ENCODE data around the gene CLEC1A. TPM values are rescaled to one million over a fixed set of nuclear protein-coding genes. Genes with fewer than 3 reads are reported as not detected.
A peak's percentile ranks its signal among the peaks of the same experiment; 100 is the strongest.
"Not testable (repeated sequence)": the region's sequence is repeated elsewhere in the genome, so short reads cannot be mapped to it uniquely, and the experiment has no call there.

Gene CLEC1A
- total RNA-seq, 2 experiments from 2014 or later = not detected

- Mint-ChIP-seq H3K27me3 (peaks cover 40% of the 10 kb centered on the region), H3K9me3 (no peaks in the 10 kb centered on the region), H3K4me3 (no peak overlapping the region), H3K4me1 (peaks cover 2% of the 10 kb centered on the region), H3K36me3 (no peaks in the 10 kb centered on the region), H3K27ac (no peak overlapping the region)
- DNase-seq (no peak), ATAC-seq (ENCODE audit: low read depth) (no peak)
- POLR2A ChIA-PET = no interaction called here
Measured at GRCh38 chr12:10065241-10065640, 33.5 kb downstream of the CLEC1A start.

DNA sequence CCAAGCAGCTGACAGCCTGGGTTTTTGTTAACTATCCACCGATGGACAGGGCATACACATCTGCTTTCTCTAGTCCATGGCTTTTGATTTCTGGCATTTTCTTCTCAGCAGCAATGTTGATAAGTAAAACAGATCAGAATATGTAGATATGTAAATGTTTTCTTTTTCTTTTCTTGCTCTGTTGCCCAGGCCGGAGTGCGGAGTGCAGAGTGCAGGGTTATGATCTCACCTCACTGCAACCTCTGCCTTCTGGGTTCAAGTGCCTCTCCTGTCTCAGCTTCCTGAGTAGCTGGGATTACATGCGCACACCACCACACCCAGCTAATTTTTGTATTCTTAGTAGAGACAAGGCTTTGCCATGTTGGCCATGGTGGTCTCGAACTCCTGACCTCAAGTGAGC, 40.4 kb downstream of the CLEC1A start:
- ATAC-seq (ENCODE audit: low read depth) (no peak), DNase-seq (no peak)
- Mint-ChIP-seq H3K27me3 (peaks cover 35% of the 10 kb centered on the region), H3K36me3 (no peaks in the 10 kb centered on the region), H3K9me3 (no peaks in the 10 kb centered on the region), H3K4me1 (no peaks in the 10 kb centered on the region), H3K27ac (no peak overlapping the region), H3K4me3 (no peak overlapping the region)
- POLR2A ChIA-PET = no interaction called here

- Mint-ChIP-seq H3K27ac (peak overlapping the region; percentile 4), H3K9me3 (peaks cover 4% of the 10 kb centered on the region), H3K4me3 (peak overlapping the region; percentile 4), H3K4me1 (peaks cover 7% of the 10 kb centered on the region), H3K36me3 (no peaks in the 10 kb centered on the region), H3K27me3 (peaks cover 12% of the 10 kb centered on the region)
- POLR2A ChIA-PET = no interaction called here
- DNase-seq (no peak), ATAC-seq (ENCODE audit: low read depth) (no peak)
Measured at GRCh38 chr12:10052193-10052913, 46.4 kb downstream of the CLEC1A start.

GRCh38 chr12:10048526-10048925, 50.3 kb downstream of the CLEC1A start:
- ATAC-seq (ENCODE audit: low read depth) = no peak
- POLR2A ChIA-PET = no interaction called here
- Mint-ChIP-seq H3K27me3 (peaks cover 24% of the 10 kb centered on the region), H3K4me3 (no peak overlapping the region), H3K36me3 (no peaks in the 10 kb centered on the region), H3K9me3 (peaks cover 4% of the 10 kb centered on the region), H3K4me1 (peaks cover 7% of the 10 kb centered on the region), H3K27ac (no peak overlapping the region)
- DNase-seq = no peak

- Mint-ChIP-seq H3K36me3 (no peaks in the 10 kb centered on the region), H3K9me3 (no peaks in the 10 kb centered on the region), H3K27ac (no peak overlapping the region), H3K4me3 (no peak overlapping the region), H3K27me3 (peaks cover 48% of the 10 kb centered on the region), H3K4me1 (no peaks in the 10 kb centered on the region)
- POLR2A ChIA-PET = no interaction called here
- no peak for ATAC-seq (ENCODE audit: low read depth)
- no peak for DNase-seq
Measured at GRCh38 chr12:10042167-10042566, 56.6 kb downstream of the CLEC1A start.

DNA sequence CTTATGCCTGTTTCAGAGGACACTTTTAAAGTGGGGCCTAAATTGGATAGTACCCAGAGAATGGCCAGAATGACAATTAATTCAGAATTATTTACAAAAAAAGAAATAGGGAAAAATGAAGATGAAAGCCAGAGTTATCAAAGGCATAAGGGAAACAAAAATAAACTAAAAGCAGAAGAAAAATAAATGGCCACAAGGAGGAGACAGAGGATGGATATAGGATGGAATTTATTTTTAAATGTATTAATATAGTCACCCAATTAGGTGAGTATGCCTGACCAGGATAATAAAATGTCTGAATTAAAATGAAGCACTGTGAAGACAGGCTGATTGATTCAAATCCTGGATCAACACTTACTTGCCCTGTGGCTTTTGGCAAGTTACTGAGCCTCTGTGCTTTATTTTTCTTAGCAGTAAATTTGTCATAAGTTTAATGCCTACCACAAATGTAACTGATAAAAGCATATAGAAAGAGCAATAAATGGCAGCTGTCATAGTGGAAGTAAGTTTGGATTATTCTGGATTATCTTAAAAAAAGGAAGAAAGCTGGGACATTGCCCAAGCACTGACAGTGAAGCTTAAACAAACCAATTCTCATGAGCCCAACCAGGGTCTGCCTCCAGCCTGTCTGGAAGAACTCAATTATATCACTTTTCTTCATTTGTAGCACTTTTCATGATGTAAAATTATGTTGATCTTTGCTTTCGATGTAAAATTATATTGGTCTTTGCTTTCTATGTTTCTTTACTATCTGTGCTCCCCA, 64.8 kb downstream of the CLEC1A start:
- Mint-ChIP-seq H3K4me1 (no peaks in the 10 kb centered on the region), H3K4me3 (no peak overlapping the region), H3K27ac (no peak overlapping the region), H3K27me3 (peaks cover 15% of the 10 kb centered on the region), H3K36me3 (no peaks in the 10 kb centered on the region), H3K9me3 (no peaks in the 10 kb centered on the region)
- DNase-seq = no peak
- POLR2A ChIA-PET = no interaction called here
- ATAC-seq (ENCODE audit: low read depth) = no peak

- H3K27me3 Mint-ChIP-seq = peaks cover 19% of the 10 kb centered on the region
- POLR2A ChIA-PET = no interaction called here
- H3K4me1 Mint-ChIP-seq = no peaks in the 10 kb centered on the region
- no peaks in the 10 kb centered on the region for H3K36me3 Mint-ChIP-seq
- no peak overlapping the region for H3K27ac Mint-ChIP-seq
- no peak for DNase-seq
- no peak for ATAC-seq (ENCODE audit: low read depth)
- H3K9me3 Mint-ChIP-seq = no peaks in the 10 kb centered on the region
- no peak overlapping the region for H3K4me3 Mint-ChIP-seq
Measured at GRCh38 chr12:10031771-10032175, 67.0 kb downstream of the CLEC1A start.

DNA sequence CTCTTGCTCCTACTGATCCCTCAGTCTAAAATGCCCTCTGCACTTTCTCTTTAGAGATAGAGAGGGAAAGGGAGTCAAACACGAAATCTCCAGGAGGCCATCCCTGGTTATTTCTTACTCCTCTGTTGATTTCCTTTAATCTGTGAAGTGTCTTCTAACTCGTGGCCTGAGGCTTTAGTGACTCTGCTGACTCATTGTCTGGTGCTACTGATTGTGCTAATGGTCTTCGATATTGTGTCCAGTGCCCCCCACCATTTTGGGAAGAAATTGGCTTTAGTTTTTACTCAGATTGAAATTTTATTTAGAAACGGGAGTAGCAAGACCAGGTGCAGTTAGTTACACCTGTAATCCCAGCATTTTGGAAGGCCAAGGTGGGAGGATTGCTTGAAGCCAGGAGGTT, 67.5 kb downstream of the CLEC1A start:
- ATAC-seq (ENCODE audit: low read depth) (no peak), DNase-seq (no peak)
- no peak overlapping the region for H3K27ac Mint-ChIP-seq
- no peaks in the 10 kb centered on the region for H3K9me3 Mint-ChIP-seq
- H3K4me3 Mint-ChIP-seq = no peak overlapping the region
- POLR2A ChIA-PET = no interaction called here
- no peaks in the 10 kb centered on the region for H3K36me3 Mint-ChIP-seq
- H3K27me3 Mint-ChIP-seq = peaks cover 20% of the 10 kb centered on the region
- no peaks in the 10 kb centered on the region for H3K4me1 Mint-ChIP-seq

DNA sequence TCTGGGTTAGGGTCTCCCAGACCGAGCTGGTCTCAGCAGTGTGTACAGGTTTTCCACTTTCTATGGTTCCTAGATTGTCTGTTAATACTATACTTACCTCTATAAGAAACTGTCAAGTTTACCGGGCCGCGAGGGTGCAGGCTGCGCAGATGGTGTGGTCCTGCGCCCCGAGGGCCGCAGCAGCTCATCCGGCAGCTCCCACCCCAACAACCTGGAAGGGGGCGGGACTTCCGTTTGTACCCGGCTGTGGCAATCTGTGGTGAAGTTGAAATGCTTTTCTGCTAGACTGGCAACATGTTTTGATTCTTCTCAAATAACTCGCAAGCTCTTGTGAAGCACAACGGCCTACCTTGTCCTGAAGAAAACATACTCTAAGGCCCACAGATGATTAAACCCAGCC, 68.3 kb downstream of the CLEC1A start, which contains the start of gene CLEC9A:
TSS of gene CLEC9A (plus strand) at position 237 of the 400 bp plus-strand sequence. CDS start 22,006 bp downstream, outside the sequence.
- no peak for DNase-seq
- no peak for ATAC-seq (ENCODE audit: low read depth)
- POLR2A ChIA-PET = no interaction called here
- Mint-ChIP-seq H3K4me3 (no peak within 1 kb of the TSS), H3K36me3 (no peaks in the 10 kb centered on the region), H3K27ac (no peak within 1 kb of the TSS), H3K9me3 (peaks cover 2% of the 10 kb centered on the region), H3K27me3 (peaks cover 17% of the 10 kb centered on the region), H3K4me1 (no peaks in the 10 kb centered on the region)

GRCh38 chr12:10027721-10028120, 71.1 kb downstream of the CLEC1A start:
- Mint-ChIP-seq H3K4me3 (no peak overlapping the region), H3K27ac (no peak overlapping the region), H3K4me1 (no peaks in the 10 kb centered on the region), H3K27me3 (peaks cover 14% of the 10 kb centered on the region), H3K36me3 (no peaks in the 10 kb centered on the region), H3K9me3 (peaks cover 2% of the 10 kb centered on the region)
- ATAC-seq (ENCODE audit: low read depth) (no peak), DNase-seq (no peak)
- POLR2A ChIA-PET = no interaction called here

DNA sequence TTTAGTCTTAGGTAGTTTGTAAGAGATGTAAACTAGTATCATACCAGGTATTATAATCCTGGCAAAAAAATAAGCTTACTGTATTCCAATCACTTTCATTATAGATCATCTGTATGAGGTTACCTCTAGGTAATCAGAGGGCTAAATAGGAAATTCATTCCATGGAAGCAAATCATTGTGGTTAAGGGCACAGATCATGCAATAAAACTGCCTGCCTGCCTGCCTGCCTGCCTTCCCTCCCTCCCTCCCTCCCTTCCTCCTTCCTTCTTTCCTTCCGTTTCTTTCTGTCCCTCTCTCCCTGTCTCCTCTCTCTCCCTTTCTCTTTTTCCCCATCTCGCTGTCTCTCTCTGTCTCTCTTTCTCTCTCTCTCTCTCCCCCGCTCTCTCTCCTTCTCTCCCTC, 71.5 kb downstream of the CLEC1A start:
- POLR2A ChIA-PET = no interaction called here
- no peaks in the 10 kb centered on the region for H3K4me1 Mint-ChIP-seq
- peaks cover 15% of the 10 kb centered on the region for H3K27me3 Mint-ChIP-seq
- H3K4me3 Mint-ChIP-seq = no peak overlapping the region
- ATAC-seq (ENCODE audit: low read depth) = no peak
- peaks cover 2% of the 10 kb centered on the region for H3K9me3 Mint-ChIP-seq
- no peak overlapping the region for H3K27ac Mint-ChIP-seq
- no peaks in the 10 kb centered on the region for H3K36me3 Mint-ChIP-seq
- DNase-seq = no peak

GRCh38 chr12:10026666-10027065, 72.1 kb downstream of the CLEC1A start:
- H3K36me3 Mint-ChIP-seq; DNase-seq; ATAC-seq (ENCODE audit: low read depth); H3K4me3 Mint-ChIP-seq; POLR2A ChIA-PET; H3K27ac Mint-ChIP-seq; H3K9me3 Mint-ChIP-seq; H3K4me1 Mint-ChIP-seq: not testable (repeated sequence)
- H3K27me3 Mint-ChIP-seq = peaks cover 15% of the 10 kb centered on the region

- ATAC-seq (ENCODE audit: low read depth) = no peak
- POLR2A ChIA-PET = no interaction called here
Measured at GRCh38 chr12:10025236-10025635, 73.5 kb downstream of the CLEC1A start.

DNA sequence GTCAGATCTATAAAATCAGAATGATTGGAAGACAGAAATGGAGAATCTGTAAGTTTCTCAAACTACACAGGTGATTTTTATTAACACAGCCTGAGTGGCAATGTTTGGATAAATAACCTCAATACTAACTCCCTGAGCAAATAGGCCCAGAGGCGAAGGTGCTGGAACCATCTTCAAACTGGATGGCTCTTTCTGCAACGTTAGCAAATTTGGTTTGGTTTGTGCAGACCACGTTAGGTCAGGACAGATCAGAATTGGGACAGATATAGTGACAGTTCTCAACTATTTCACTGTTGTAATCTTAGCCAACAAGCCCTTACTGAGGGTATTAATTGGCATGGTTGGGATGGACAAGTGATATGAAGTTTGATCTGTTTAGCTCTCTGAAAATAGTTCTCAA, 77.4 kb downstream of the CLEC1A start:
- ATAC-seq (ENCODE audit: low read depth) (no peak), DNase-seq (no peak)
- no peak overlapping the region for H3K27ac Mint-ChIP-seq
- no peaks in the 10 kb centered on the region for H3K4me1 Mint-ChIP-seq
- H3K36me3 Mint-ChIP-seq = no peaks in the 10 kb centered on the region
- POLR2A ChIA-PET = no interaction called here
- H3K9me3 Mint-ChIP-seq = peaks cover 2% of the 10 kb centered on the region
- no peak overlapping the region for H3K4me3 Mint-ChIP-seq
- H3K27me3 Mint-ChIP-seq = peaks cover 7% of the 10 kb centered on the region

More at GRCh38 chr12:10025236-10025635, 73.5 kb downstream of the CLEC1A start:
- Mint-ChIP-seq H3K9me3 (peaks cover 2% of the 10 kb centered on the region), H3K27me3 (peaks cover 15% of the 10 kb centered on the region), H3K36me3 (no peaks in the 10 kb centered on the region), H3K4me3 (no peak overlapping the region), H3K27ac (no peak overlapping the region), H3K4me1 (no peaks in the 10 kb centered on the region)
- no peak for DNase-seq
